Measurements from ENCODE around the gene CCSER1.

DNA sequence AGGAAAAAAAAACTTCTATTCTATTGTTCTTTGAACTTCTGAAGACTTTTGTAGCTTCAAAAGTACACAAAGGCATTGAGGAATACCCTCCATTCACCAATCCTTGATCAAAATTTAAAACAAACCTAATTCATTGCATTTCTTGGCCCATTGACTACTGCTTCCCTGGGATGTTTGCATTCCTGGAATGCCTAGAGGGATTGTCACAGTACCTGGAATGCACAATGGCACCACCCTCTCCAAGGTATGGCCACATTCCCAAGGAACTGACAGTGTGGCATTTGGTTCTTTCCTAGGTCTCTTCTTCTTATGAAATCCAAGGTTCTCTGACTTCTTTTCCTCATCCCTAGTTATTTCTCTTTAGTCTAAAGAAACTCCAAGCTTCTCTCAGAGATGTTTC is 600.7 kb downstream of the CCSER1 start:
- TF ChIP-seq EZH2phosphoT487 (conservative IDR thresholded peaks at IDR 0.05; ENCODE audit: low read length): no peak
- TF ChIP-seq, protein P1, sequence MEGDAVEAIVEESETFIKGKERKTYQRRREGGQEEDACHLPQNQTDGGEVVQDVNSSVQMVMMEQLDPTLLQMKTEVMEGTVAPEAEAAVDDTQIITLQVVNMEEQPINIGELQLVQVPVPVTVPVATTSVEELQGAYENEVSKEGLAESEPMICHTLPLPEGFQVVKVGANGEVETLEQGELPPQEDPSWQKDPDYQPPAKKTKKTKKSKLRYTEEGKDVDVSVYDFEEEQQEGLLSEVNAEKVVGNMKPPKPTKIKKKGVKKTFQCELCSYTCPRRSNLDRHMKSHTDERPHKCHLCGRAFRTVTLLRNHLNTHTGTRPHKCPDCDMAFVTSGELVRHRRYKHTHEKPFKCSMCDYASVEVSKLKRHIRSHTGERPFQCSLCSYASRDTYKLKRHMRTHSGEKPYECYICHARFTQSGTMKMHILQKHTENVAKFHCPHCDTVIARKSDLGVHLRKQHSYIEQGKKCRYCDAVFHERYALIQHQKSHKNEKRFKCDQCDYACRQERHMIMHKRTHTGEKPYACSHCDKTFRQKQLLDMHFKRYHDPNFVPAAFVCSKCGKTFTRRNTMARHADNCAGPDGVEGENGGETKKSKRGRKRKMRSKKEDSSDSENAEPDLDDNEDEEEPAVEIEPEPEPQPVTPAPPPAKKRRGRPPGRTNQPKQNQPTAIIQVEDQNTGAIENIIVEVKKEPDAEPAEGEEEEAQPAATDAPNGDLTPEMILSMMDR (IDR thresholded peaks at IDR 0.05; ENCODE audit: insufficient read depth, low read length, poor library complexity, severe bottlenecking): no peak

Data from SU-DHL-6 (cell line).